A549 (cell line): ENCODE data around the gene EBI3.

Experiments
- CEBPB ChIP-seq, 2 experiments: fragments of >200 bp in 1 of 2; sonication (Bioruptor Twin) in 1 of 2; formaldehyde crosslinking in 1 of 2; IDR thresholded peaks; 2 replicates each; pipeline ENCODE4 v1.6.1; 2012 to 2016
- CHD2 ChIP-seq: fragments of 150-350 bp; IDR thresholded peaks from 2 replicates; pipeline ENCODE4 v1.6.1; 2014; ENCODE audit warnings: low read length; ENCODE audit not compliant: partially characterized antibody
- CTCF ChIP-seq: fragments of >200 bp; sonication (Bioruptor Twin); formaldehyde crosslinking; IDR thresholded peaks from 3 replicates; pipeline ENCODE4 v1.5.1; 2016
- EHMT2 ChIP-seq: fragments of 200-600 bp; sonication (generic); IDR thresholded peaks from 2 replicates; pipeline ENCODE4 v1.6.1; 2016; ENCODE audit warnings: antibody characterized with exemption, low read depth, mild to moderate bottlenecking, moderate library complexity
- POLR2A ChIP-seq: IDR thresholded peaks from 2 replicates; pipeline ENCODE4 v1.6.1; 2012; ENCODE audit warnings: mild to moderate bottlenecking, low read length
- POLR2AphosphoS2 ChIP-seq: conservative IDR thresholded peaks from 2 replicates; pipeline ENCODE4 v1.6.1; 2012; ENCODE audit warnings: low read length, improper control_type of control experiment, inconsistent platforms
- ZNF302 ChIP-seq: fragments of 250-450 bp; sonication (Bioruptor Pico); IDR thresholded peaks from 2 replicates; pipeline ENCODE4 v1.9.0; 2021; ENCODE audit warnings: inconsistent platforms, mild to moderate bottlenecking, moderate library complexity
- TF ChIP-seq, protein P1 (sequence below): fragments of 200-600 bp; sonication (generic); IDR thresholded peaks from 2 replicates; pipeline ENCODE4 v1.6.1; 2016; ENCODE audit warnings: antibody characterized with exemption, mild to moderate bottlenecking, moderate library complexity

GRCh38 chr19:4225885-4226284 lies 3.4 kb upstream of the EBI3 start:
- TF ChIP-seq POLR2A (no peak), EHMT2 (no peak), CTCF (no peak), POLR2AphosphoS2 (no peak), CHD2 (no peak), CEBPB (IDR thresholded peaks at IDR 0.05) (no peak), ZNF302 (CRISPR knock-in tag) (no peak)
- TF ChIP-seq, protein P1, sequence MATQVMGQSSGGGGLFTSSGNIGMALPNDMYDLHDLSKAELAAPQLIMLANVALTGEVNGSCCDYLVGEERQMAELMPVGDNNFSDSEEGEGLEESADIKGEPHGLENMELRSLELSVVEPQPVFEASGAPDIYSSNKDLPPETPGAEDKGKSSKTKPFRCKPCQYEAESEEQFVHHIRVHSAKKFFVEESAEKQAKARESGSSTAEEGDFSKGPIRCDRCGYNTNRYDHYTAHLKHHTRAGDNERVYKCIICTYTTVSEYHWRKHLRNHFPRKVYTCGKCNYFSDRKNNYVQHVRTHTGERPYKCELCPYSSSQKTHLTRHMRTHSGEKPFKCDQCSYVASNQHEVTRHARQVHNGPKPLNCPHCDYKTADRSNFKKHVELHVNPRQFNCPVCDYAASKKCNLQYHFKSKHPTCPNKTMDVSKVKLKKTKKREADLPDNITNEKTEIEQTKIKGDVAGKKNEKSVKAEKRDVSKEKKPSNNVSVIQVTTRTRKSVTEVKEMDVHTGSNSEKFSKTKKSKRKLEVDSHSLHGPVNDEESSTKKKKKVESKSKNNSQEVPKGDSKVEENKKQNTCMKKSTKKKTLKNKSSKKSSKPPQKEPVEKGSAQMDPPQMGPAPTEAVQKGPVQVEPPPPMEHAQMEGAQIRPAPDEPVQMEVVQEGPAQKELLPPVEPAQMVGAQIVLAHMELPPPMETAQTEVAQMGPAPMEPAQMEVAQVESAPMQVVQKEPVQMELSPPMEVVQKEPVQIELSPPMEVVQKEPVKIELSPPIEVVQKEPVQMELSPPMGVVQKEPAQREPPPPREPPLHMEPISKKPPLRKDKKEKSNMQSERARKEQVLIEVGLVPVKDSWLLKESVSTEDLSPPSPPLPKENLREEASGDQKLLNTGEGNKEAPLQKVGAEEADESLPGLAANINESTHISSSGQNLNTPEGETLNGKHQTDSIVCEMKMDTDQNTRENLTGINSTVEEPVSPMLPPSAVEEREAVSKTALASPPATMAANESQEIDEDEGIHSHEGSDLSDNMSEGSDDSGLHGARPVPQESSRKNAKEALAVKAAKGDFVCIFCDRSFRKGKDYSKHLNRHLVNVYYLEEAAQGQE = no peak
